Suprapubic skin (tissue), 4 donors: ENCODE data around the gene ZNF221.
"Not testable (repeated sequence)": the region's sequence is repeated elsewhere in the genome, so short reads cannot be mapped to it uniquely, and the experiment has no call there.

ENCODE experiments used
- EP300 ChIP-seq: sonication (generic); formaldehyde crosslinking; IDR thresholded peaks from one replicate; pipeline ENCODE4 v1.6.1; 2017; ENCODE audit warnings: antibody characterized with exemption
- POLR2A ChIP-seq, 2 donors: fragments of 450-650 bp; IDR thresholded peaks; one replicate each; pipeline ENCODE4 v1.6.1; 2017; ENCODE audit warnings: antibody characterized with exemption in 2 of 2, mild to moderate bottlenecking in 2 of 2, moderate library complexity in 2 of 2
- POLR2AphosphoS5 ChIP-seq, 3 donors: sonication (generic); formaldehyde crosslinking; IDR thresholded peaks; one replicate each; pipeline ENCODE4 v1.6.1; 2017; ENCODE audit warnings: antibody characterized with exemption in 3 of 3
- TF ChIP-seq, protein P1 (sequence below), 2 donors: fragments of 200-600 bp in 1 of 2; fragments of 450-650 bp in 1 of 2; sonication (generic) in 1 of 2; IDR thresholded peaks; one replicate each; pipeline ENCODE4 v1.5.1; 2016 to 2019; ENCODE audit warnings: antibody characterized with exemption in 2 of 2, mild to moderate bottlenecking in 1 of 2, moderate library complexity in 1 of 2

- not testable (repeated sequence) for TF ChIP-seq POLR2A (IDR thresholded peaks at IDR 0.05); POLR2AphosphoS5 (IDR thresholded peaks at IDR 0.05); EP300
- TF ChIP-seq, protein P1, sequence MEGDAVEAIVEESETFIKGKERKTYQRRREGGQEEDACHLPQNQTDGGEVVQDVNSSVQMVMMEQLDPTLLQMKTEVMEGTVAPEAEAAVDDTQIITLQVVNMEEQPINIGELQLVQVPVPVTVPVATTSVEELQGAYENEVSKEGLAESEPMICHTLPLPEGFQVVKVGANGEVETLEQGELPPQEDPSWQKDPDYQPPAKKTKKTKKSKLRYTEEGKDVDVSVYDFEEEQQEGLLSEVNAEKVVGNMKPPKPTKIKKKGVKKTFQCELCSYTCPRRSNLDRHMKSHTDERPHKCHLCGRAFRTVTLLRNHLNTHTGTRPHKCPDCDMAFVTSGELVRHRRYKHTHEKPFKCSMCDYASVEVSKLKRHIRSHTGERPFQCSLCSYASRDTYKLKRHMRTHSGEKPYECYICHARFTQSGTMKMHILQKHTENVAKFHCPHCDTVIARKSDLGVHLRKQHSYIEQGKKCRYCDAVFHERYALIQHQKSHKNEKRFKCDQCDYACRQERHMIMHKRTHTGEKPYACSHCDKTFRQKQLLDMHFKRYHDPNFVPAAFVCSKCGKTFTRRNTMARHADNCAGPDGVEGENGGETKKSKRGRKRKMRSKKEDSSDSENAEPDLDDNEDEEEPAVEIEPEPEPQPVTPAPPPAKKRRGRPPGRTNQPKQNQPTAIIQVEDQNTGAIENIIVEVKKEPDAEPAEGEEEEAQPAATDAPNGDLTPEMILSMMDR (IDR thresholded peaks at IDR 0.05), result not testable (repeated sequence)
These were observed 3.6 kb upstream of the ZNF221 start for GRCh38 chr19:43947412-43947811.
